GM18519 (cell line): ENCODE results near the gene RPL39L.
"Not testable (repeated sequence)": the region's sequence is repeated elsewhere in the genome, so short reads cannot be mapped to it uniquely, and the experiment has no call there.

ENCODE experiments used
- ATAC-seq: cut with Tn5 transposase; IDR thresholded peaks from one replicate; pipeline ENCODE4 v1.9.1; 2021; ENCODE audit warnings: mild to moderate bottlenecking, moderate library complexity; ENCODE audit not compliant: unreplicated experiment, low FRiP score

Gene RPL39L

DNA sequence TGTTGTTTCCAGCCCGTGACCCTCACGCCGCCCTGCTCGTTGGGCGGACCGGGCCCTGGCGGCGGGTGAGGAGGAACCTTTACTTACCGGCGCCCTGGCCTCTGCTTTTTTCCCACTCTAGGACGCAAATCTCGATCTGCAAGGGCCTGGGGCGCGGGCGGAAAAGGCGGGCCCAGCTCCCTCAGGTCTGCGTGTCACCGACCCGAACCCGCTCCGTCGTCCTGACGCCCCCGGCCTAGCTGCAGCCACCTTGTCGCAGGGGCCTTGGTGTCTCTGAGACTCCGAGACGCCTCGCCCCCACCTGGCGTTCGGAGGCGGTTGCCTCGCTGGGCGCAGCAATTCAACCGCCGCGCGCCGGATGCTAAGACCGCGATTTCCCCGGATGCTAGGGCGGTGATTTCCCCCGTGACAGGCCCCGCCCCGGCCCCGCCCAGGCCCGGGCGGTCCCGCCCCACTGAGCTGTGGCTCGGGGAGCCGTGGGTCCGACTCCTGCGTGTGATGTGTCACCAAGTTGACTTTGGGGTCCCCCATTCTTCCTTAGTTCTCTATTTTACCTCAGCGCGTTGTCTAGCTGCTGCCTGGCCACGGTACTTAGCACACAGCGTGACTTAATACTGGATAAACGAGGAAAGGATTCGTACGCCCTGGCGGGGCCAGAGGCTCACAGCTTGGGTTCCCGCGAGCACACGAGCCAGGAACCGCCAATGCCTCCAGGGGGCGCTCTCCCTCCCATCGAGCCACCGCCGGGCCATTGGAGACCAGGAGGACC lies at the start of gene RPL39L:
RPL39L (minus strand) TSS at position 371 of the 769 bp plus-strand sequence. CDS start 18,196 bp downstream, outside the sequence.
- ATAC-seq, result peak; percentile 94

DNA sequence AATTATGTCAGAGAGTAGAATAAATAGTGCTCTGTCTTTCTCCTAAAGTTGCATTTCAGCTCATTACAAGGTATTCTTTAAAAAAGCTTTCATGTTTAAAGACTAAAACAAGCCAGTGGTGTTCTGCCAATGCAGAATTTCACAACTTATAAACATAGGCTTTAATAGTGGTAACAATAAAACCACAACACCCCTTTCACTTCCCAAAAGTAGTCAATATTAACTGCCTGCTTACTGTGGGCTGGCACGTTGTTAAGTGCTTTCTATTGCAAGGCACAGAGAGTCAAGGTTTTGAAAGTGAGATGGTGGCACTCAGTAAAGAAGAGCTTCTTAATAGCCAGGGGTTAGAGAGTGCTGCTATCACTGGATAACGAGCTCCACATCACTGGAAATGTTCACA lies 49.6 kb upstream of the RPL39L start:
- no peak for ATAC-seq

DNA sequence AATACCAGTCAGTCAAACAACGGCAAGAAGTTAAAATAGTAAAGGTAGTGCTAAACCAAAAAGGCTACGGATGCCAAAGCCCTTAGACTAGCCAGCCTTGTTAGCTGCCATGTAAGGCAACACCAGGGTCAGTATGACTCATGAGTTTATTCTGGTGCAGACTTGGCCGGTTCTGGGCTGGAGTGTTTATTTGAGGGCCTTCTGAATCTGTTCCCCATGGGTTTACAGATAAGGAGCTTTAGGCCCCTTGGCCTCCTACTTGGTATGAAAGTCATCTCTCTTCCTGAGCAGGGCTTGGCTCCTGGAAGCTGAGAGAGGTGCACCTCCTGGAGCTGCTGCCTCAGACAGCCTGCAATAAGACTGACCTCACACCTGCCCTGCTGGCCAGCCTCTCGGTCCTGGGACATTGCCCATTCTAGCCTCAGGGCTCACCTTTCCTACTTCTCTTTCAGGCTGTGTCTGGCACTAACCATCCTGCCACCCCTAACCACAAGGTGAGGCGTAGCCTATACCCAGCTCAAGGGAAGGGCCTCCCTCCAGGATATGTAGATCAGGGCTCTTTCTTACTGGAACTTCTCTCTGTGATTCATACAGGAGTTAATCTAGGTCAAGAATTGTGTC lies 47.6 kb upstream of the RPL39L start:
- no peak for ATAC-seq

DNA sequence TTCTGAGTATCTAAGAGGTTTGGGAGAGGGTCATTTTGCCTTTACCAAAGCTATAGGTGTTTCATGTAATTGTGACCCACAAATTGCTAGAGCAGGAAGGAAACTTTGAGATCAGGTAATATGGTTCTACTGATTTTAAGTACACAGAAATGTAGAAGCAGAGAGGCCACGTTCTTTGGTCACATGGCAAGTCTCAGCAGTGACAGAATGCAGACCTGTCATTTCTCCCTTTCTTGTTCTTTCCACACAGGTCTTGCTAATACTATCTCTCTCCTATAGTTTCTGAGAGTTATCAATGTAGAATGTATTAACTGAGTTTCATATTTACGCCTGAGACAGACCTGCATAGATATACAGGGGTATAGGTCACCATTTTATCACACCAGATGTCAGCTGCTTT lies 47.1 kb upstream of the RPL39L start:
- no peak for ATAC-seq

DNA sequence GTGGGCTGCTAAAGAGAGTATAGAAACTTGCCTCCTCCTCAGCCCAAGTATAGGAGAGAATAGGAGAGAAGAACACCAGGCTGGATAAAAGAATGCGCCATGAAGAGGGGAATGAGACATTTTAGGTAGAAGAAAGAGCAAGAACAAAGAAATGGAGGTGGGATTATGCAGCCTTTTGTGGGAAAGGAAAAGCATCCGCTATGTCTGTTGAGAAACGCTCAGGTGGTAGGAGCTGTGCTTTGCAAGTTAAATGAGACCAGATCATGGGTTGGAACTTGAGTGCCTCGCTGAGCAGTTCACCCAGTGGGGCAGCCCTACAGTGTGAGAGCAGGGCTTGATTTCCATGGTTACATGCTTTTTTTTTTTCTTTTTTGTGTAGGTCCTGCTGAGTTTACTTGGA lies 46.5 kb upstream of the RPL39L start:
- no peak for ATAC-seq

DNA sequence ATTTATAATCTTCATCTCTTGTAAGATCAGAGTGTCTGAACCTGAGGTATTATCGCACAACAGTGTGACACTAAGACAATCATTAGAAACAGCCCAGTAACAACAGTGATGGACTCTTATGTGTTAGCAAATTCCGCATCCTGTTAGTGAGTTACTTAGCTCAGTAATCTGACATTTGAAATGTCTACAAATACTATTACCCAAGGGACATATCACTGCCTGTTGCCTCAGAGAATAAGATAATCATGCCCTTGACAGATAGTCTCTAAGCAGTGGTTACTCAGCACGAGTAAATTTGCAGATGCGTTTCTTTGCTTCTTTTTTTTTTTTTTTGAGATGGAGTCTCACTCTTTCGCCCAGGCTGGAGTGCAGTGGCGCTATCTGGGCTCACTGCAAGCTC lies 44.6 kb upstream of the RPL39L start:
- ATAC-seq, result no peak

DNA sequence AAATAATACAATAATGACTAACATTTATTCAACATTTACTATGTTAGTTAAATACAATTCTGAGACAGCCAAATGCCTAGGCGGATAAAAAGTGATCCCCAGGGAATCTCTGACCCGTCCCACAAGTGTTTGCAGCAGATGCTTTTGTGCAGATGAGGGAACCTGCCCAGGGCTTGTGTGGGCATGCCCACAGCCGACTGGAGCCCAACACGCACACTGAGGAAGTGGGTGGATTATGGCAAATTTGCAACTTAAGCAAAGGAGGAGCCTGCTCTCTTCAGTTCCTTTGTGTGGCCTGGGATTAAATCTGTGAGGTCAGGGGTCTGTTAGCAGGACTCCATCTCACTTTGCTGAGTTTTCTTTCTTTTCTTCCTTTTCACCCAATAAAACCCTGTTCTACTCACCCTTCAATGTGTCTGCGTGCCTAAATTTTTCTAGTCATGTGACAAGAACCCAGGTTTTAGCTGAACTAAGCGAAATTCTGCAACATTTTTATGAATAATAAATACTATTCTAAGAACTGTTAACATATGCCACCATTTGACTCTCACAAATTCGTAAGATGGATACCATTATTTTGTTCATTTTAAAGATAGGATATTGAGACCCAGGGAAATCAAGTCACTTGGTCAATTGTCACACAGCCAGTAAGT lies 44.0 kb upstream of the RPL39L start:
- no peak for ATAC-seq

DNA sequence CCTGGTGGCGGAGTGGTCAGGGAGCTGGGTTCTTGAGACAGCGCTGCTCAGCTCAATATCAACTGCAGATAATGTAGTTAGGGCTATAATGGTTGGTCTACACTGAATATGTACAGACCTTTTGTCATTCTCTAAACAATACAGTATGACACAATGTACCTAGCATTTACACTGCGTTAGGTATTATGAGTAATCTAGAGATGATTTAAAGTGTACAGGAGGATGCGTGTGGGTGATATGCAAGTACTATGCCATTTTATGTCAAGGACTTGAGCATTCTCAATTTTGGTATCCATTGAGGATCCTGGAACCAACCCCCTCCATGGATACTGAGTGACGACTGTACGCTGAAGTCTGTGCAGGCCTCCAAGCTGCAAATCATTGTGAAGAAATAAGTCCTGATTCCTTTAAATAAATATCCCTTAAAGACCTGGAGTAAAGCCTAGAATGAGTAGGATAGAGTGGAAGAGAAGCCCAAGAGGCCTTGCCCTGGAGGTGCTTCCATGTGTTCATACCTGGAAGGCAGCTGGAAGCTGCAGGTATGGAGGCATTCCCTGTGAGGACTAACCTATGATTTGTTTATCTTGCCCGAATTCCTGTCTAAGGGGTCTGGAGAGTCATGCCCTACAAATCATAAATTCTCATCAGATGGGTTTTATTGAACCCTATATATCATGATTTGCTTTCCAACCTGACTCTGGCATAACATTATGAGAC lies 42.3 kb upstream of the RPL39L start:
- no peak for ATAC-seq

DNA sequence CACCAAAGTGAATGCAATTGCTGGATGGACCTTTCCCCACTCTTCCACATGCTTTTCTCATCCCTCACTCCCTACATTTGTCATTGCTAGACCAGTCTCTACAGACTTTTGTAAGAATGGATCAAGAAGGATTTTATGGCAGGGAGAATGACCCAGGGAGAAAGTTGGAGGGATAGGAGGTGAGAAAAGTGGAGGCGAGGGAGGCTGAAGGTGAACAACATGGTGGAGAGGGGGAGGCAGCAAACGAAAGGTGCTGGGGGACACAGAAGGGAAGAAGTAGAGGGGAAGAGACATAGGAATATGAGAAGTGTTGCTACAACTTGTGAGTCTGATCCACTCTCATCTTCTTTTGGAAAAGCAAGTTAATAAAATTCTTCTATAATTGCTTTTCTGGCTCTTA lies 33.6 kb upstream of the RPL39L start:
- ATAC-seq, result no peak

DNA sequence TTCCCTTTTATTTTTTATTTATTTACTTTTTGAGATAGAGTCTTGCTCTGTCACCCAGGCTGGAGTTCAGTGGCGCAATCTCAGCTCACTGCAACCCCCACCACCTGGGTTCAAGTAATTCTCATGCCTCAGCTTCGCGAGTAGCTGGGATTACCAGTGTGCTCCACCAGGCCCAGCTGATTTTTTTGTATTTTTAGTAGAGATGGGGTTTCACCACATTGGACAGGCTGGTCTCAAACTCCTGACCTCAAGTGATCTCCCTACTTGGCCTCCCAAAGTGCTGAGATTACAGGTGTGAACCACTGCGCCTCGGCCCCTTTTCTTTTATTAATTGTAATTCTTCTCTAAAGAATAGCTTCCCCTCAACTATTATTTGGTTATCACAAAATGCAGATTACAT lies 31.6 kb upstream of the RPL39L start:
- ATAC-seq, result not testable (repeated sequence)

DNA sequence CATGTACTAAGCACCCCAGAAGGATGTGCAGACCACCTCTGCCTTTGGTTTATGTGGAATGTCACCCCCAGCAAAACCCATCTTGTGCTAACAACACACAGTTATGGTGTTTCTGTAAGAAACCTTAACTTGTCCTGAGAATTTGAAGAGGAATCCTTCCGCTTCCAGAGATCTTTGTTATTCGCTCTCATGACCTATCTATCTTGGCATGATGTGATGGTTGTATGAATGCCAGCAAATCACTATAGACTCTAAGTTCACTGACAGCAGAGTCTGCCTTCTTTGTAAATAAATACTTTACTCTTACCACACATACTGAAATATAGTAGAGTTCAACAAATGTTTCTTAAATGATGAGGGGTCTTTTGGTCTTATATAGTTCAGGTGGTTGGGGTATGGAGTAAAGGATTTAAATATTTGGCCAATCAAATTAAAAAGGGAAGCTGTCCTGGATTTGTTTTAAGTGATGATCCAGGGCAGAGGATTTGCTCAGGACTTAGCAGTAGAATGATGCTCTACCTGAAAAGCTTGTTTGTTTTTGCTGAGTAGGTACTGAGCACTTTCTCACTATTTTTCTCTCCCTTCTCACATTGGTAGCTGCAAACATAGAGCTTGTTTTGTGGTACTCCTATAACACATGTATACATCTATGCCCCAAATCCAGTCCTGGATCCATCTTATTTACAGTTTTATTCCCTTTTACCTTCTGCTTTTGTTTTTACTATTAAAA lies 30.1 kb upstream of the RPL39L start:
- ATAC-seq, result no peak

DNA sequence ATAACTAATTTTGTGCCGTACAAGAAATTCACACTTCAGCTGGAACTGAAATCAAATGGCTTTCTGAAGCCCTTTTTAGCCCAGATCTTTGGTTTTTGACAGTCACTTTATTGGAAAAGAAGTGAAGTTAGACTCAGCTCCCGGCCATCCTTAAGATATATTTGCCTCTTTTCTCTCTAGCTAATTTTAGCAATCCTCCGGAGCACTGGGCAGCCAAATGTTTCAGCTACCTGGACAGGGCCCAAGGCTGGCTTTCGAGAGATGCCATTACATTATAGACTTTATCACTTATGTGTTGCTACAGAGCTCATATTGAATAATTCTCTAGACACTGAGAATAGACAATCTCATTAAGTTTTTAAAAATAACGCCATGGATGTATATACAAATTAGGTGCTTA lies 28.5 kb upstream of the RPL39L start:
- ATAC-seq, result no peak

DNA sequence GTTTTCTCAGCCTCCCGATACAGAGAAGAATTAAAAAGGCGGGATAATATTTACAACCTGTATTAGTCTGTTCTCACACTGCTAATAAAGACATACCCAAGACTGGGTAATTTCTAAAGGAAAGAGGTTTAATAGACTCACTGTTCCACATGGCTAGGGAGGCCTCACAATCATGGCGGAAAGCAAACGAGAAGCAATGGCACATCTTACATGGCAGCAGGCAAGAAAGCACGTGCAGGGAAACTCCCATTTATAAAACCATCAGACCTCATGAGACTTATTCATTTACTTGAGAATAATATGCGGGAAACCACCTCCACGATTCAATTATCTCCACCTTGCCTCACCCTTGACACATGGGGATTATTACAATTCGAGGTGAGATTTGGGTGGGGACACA lies 27.5 kb upstream of the RPL39L start:
- ATAC-seq, result no peak

DNA sequence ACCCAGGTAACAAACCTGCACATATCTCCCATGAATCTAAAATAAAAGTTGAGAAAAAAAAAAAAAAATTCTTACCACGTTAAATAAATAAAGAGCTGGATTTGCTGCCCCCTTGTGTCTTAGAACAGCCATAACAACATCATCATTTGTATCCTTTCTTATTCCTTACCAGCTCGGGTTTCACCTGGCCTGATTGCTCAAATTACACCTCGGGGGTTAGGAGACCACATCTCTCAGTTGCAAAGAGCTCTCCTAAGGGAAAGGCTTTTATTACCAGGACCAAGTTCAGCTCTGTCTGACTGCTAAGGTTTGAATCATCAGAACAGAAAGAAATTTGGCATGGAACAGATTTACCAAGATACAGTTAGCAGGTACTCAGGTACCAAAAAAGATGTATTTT lies 25.8 kb upstream of the RPL39L start:
- ATAC-seq, result no peak

DNA sequence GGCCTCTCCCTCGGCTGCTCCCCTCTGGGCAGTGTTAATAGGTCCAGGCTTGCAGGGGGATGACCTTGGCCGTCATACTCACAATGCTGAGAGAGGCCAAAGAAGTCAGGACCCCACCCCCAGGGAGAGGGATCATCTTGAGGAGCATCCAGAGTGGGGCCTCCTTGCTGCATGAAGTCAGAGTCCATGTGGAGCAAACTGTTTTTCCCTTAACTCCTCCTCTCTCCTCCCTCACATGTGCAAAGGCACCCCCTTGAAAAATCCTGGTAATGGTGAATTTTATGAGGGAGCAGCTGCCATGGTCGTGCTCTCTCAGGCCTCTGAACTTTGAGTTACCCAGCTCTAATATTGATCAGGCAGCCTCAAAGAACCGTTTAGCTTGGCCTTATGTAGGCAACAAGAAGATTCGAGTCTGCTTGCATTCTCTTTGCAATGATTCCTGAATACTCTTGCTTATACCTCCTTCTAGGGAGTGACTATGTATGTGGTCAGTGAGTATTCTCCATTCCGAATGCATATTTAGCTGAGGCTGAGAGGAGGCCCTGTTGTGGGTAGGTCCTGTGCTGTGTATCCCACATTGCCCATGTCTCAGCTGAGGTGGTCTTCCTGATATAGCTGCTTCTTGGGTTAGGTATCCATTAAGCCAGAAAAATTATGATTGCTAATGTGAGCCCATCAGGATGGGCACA lies 23.1 kb upstream of the RPL39L start:
- ATAC-seq, result no peak

DNA sequence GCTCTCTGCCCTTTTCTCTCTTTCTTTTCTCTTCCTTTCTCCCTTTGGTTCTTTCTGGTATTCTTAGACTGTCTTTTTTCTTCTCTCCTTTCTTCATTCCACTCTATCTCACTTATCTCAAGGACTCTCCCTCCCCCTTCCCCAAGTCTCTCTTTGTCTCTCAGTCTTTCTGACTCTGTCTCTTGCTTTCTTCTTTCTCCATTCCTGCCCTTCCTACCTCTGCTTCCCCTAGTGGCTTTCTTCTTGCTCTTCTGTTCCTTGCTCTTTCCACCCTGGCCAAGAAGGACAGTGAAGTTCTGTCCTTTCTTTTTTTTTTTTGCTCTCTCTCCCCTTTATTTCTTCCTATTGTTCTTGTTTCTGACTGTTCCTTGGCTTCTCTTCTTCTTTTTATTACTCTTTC lies 22.3 kb upstream of the RPL39L start:
- ATAC-seq, result no peak

DNA sequence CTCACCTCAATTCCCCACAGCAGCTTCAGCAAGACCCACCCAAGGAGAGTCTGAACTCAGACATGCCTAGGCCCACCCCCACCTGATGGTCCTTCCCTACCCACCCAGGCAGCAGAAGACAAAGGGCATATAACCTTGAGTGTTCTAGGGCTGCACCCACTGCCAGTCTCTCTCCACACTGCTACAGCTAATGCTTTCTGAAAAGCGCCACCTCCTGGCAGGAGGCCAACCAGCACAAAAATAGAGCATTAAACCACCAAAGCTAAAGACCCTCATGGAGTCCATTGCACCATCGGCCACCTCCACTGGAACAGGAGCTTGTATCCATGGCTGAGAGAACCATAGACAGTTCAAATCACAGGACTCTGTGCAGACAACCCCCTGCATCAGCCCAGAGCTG lies 11.3 kb upstream of the RPL39L start:
- no peak for ATAC-seq

DNA sequence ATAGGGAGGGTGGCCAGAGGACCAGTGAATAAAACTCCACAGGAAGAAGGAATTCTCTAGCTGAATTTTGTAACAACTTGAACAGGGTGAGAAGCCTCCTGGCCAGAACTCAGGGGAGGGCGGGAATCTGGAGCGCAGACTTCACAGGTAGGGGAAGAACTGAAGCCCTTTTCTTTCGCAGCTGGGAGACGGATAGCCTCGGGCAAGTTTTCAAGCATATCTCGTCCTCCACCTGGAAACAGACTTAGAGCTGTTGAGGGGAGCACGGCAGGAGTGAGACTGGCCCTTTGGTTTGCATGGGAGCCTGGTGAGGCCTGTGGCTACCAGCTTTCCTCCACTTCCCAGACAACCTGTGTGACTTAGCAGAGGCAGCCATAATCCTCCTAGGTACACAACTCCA lies 10.9 kb upstream of the RPL39L start:
- no peak for ATAC-seq

DNA sequence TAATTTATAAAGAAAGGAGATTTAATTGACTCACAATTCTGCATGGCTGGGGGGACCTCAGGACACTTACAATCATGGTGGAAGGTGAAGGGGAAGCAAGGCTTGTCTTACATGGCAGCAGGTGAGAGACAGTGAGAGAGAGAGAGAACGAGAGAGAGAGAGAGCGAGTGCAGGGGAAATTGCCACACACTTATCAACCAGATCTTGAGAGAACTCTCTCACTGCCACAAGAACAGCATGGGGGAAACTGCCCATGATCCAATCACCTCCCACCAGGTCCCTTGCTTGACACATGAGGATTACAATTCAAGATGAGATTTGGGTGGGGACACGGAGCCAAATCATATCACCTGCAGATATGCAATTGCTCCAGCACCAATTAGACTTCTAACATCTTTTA lies 7.1 kb upstream of the RPL39L start:
- no peak for ATAC-seq
